Panc1 (cell line): ENCODE data around the gene HELZ2.

Experiments
- TCF7L2 ChIP-seq: IDR thresholded peaks from 2 replicates; pipeline ENCODE4 v1.6.1; 2011; ENCODE audit warnings: mild to moderate bottlenecking, low read depth, low read length, inconsistent platforms
- TF ChIP-seq, protein P1 (sequence below): fragments of 450-650 bp; IDR thresholded peaks from 2 replicates; pipeline ENCODE4 v1.5.1; 2017; ENCODE audit warnings: mild to moderate bottlenecking

DNA sequence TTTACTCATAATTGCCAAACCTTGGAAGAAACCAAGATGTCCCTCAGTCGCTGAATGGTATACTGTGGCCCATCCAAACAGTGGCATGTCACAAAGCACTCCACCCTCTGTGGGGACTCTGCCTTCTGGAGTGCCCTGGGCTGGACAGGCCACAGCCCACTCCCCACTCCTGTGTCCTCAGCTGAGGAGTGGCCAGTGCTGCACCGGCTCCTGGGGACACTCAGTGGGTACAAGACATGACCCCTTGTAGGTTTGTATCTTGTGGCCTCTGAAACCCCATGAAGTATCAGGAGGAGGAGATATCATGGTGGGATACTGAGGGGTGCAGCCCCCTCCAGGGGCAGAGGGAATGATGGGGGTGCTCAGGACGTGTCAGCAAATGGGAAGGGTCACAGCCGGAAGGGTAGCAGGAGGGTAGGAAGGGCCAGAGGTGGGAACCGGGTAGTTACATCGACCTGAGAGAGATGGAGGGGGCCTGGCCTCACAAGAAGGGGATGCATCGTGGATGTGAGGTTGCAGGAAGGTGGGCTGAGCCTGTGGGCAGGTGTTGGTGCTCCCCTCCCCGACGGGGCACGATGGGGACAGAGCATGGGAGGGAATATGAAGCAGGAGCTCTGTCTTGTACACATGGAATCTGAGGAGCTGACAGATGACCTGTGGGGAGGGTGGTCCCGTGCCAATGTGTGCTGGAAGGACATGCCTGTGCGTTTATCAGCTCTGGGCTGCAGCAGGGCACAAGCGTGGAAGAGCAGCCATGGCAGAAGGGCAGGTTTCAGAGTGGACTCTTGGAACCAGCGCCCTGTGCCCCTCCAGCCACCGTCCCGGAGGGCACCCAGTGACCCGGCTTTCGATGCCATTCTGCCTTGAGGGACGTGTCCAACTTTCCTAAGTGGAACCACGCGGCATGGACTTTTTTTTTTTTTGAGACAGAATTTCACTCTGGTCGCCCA is 11.9 kb upstream of the HELZ2 start:
- TF ChIP-seq, protein P1, sequence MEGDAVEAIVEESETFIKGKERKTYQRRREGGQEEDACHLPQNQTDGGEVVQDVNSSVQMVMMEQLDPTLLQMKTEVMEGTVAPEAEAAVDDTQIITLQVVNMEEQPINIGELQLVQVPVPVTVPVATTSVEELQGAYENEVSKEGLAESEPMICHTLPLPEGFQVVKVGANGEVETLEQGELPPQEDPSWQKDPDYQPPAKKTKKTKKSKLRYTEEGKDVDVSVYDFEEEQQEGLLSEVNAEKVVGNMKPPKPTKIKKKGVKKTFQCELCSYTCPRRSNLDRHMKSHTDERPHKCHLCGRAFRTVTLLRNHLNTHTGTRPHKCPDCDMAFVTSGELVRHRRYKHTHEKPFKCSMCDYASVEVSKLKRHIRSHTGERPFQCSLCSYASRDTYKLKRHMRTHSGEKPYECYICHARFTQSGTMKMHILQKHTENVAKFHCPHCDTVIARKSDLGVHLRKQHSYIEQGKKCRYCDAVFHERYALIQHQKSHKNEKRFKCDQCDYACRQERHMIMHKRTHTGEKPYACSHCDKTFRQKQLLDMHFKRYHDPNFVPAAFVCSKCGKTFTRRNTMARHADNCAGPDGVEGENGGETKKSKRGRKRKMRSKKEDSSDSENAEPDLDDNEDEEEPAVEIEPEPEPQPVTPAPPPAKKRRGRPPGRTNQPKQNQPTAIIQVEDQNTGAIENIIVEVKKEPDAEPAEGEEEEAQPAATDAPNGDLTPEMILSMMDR, result no peak
- TF ChIP-seq TCF7L2, result no peak
